SK-N-MC (cell line): ENCODE measurements around the gene SSPN.

Experiments used
- EZH2 ChIP-seq: fragments of 200-600 bp; sonication (generic); IDR thresholded peaks from one replicate; pipeline ENCODE4 v1.6.1; 2017; ENCODE audit warnings: antibody characterized with exemption
- POLR2AphosphoS5 ChIP-seq: IDR thresholded peaks from 2 replicates; pipeline ENCODE4 v1.6.1; 2012; ENCODE audit warnings: mild to moderate bottlenecking, low read depth, low read length, borderline replicate concordance

DNA sequence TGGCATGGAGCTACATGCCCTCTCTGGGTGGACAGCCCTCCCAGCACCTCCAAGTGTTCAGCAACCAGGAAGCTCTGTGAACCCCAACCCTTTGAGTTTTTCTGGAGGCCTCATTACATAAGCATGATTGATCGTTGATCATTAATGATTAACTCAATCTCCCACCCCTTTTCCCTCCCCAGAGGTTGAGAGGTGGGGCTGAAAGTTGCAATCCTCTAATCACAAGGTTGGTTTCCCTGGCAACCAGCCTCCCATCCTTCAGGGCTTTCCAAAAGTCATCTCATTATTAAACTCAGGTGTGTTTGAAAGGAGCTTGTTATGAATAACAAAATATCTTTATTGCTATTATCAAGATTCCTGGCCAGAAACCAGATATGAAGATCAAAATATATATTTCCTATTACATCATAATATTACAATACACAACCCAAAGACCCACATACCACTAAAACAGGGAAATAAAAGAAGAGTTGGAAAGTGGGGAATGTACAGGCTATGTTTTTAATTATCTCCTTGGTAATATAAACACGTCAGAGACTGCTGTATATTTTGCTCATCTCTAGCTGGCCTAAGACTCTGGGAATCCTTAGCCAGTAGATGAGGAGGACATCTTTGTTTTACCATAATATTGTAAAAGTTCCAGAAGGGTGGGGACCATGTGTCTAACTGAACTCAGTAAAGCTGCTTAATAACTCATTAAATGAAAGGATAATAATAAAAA, 73.6 kb downstream of the SSPN start:
- no peak for TF ChIP-seq POLR2AphosphoS5
- no peak for TF ChIP-seq EZH2
